GM21390 (cell line): ENCODE results near the gene TNS1.

Experiments
- ATAC-seq: cut with Tn5 transposase; IDR thresholded peaks from one replicate; pipeline ENCODE4 v1.9.1; 2021; ENCODE audit not compliant: unreplicated experiment

Gene TNS1

GRCh38 chr2:217752714-217753459, 249.9 kb downstream of the TNS1 start:
- no peak for ATAC-seq

- no peak for ATAC-seq
Measured at GRCh38 chr2:217751952-217752351, 250.8 kb downstream of the TNS1 start.

- ATAC-seq, result no peak
Measured at GRCh38 chr2:217751192-217751591, 251.6 kb downstream of the TNS1 start.
